ENCODE measurements around the gene HAGHL. TPM values are rescaled to one million over a fixed set of nuclear protein-coding genes. Genes with fewer than 3 reads are reported as not detected.

HAGHL gene
- total and polyA plus RNA-seq, 4 donors: 0.25 to 1.1 (median 0.49) TPM

DNA sequence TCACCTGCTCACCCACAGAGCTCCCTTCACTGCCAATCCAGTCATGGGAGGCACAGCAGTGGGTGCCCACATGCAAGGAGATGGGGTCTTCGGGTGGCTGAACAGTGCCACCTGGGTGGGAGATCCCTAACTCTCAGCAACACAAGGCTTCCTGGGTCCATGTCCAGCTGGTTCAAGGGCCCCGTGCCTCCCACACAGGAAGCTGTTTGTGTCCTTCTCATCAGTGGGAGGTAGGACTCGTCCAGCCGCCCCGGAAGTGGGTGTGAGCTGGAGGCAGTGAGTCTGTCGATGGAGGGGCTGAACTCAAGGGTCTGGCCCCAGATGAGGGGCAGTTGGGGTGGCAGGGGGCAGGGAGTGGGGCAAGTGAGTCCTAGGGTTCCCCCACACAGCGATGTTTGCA is 22.9 kb upstream of the HAGHL start:
- Histone ChIP-seq H3K36me3 (ENCODE audit: control insufficient read depth in 4 of 4, insufficient read depth in 3 of 4, low read depth in 1 of 4, low read length in 3 of 4) (no peaks in the 10 kb centered on the region), H3K27me3 (ENCODE audit: control insufficient read depth in 4 of 4, insufficient read depth in 4 of 4, low read length in 3 of 4) (peaks cover 3 to 21% (median 12%) of the 10 kb centered on the region in 4 donors), H3K9ac (ENCODE audit: low read depth in 1 of 2, low read length in 2 of 2) (no peak overlapping the region), H3K27ac (ENCODE audit: low read depth in 1 of 2, low read length in 2 of 2) (no peak overlapping the region), H3K4me3 (ENCODE audit: low read depth in 1 of 3, low read length in 3 of 3) (no peak overlapping the region), H3K9me3 (ENCODE audit: control insufficient read depth in 4 of 4, low read length in 3 of 4) (no peaks in the 10 kb centered on the region), H3K4me1 (ENCODE audit: control insufficient read depth in 4 of 4, insufficient read depth in 4 of 4, low read length in 3 of 4) (peaks cover 0 to 3% (median 0%) of the 10 kb centered on the region in 4 donors)
- DNase-seq (ENCODE audit: low spot score): no peak
- no peak for TF ChIP-seq FOXA2 (IDR thresholded peaks at IDR 0.05)
- no peak for TF ChIP-seq RAD21 (IDR thresholded peaks at IDR 0.05)
- TF ChIP-seq EGR1 (IDR thresholded peaks at IDR 0.05; ENCODE audit: low read depth in 2 of 2): no peak
- no peak for TF ChIP-seq TAF1 (conservative IDR thresholded peaks at IDR 0.05)
- no peak for TF ChIP-seq SP1 (IDR thresholded peaks at IDR 0.05)
- no peak for TF ChIP-seq HNF4A (conservative IDR thresholded peaks at IDR 0.05)
- TF ChIP-seq HNF4G (IDR thresholded peaks at IDR 0.05): no peak
- no peak for TF ChIP-seq YY1 (IDR thresholded peaks at IDR 0.05)
- TF ChIP-seq, protein P1, sequence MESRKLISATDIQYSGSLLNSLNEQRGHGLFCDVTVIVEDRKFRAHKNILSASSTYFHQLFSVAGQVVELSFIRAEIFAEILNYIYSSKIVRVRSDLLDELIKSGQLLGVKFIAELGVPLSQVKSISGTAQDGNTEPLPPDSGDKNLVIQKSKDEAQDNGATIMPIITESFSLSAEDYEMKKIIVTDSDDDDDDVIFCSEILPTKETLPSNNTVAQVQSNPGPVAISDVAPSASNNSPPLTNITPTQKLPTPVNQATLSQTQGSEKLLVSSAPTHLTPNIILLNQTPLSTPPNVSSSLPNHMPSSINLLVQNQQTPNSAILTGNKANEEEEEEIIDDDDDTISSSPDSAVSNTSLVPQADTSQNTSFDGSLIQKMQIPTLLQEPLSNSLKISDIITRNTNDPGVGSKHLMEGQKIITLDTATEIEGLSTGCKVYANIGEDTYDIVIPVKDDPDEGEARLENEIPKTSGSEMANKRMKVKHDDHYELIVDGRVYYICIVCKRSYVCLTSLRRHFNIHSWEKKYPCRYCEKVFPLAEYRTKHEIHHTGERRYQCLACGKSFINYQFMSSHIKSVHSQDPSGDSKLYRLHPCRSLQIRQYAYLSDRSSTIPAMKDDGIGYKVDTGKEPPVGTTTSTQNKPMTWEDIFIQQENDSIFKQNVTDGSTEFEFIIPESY (IDR thresholded peaks at IDR 0.05): no peak
- TF ChIP-seq JUND (IDR thresholded peaks at IDR 0.05): no peak
- no peak for TF ChIP-seq RXRA (IDR thresholded peaks at IDR 0.05)
- 67% methylated on average over 7 of the region's 7 CpGs for WGBS

DNA sequence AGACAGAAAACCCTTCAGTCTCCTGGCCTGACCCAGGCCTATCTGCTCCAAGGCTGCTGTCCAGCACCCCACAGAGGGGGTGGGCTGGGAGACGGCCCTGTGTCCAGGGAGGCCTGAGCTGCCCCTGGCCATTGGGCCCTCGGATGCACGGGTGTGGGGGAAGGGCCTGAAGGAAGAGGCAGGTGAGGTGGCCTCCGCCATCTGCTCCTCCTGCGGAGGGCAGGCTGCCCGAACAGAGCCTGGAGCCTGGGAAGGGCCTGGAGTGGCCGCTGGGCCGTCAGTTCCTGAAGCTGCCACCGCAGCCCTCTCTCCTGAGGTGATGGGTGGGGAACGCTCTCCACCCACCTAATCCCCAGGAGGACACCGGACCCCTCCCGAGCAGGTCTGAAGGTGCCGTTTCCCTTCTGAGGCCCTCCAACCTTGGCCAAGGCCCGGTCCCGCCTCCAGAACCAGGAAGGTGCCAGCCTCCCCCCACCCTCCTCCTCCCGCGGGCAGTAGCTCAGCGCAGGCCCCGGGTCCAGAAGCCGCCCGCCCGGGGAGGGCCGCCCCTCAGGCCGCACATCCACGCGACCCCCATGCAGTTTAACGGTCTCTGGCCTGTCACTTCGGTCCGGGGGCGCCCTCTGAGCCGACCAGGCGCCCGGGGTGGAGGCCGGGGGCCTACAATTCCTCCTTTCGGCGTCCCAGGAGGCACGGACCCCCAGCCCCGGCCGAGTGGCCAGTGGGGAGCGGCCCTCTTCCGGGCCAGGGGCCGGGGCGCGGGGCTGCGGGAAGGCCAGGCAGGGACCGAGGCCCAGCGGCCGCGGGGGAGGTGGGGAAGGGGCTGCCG is 22.1 kb upstream of the HAGHL start:
- TF ChIP-seq, protein P2, sequence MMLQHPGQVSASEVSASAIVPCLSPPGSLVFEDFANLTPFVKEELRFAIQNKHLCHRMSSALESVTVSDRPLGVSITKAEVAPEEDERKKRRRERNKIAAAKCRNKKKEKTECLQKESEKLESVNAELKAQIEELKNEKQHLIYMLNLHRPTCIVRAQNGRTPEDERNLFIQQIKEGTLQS (IDR thresholded peaks at IDR 0.05): no peak
- TF ChIP-seq, protein P1 (IDR thresholded peaks at IDR 0.05): no peak
- TF ChIP-seq, protein P3, sequence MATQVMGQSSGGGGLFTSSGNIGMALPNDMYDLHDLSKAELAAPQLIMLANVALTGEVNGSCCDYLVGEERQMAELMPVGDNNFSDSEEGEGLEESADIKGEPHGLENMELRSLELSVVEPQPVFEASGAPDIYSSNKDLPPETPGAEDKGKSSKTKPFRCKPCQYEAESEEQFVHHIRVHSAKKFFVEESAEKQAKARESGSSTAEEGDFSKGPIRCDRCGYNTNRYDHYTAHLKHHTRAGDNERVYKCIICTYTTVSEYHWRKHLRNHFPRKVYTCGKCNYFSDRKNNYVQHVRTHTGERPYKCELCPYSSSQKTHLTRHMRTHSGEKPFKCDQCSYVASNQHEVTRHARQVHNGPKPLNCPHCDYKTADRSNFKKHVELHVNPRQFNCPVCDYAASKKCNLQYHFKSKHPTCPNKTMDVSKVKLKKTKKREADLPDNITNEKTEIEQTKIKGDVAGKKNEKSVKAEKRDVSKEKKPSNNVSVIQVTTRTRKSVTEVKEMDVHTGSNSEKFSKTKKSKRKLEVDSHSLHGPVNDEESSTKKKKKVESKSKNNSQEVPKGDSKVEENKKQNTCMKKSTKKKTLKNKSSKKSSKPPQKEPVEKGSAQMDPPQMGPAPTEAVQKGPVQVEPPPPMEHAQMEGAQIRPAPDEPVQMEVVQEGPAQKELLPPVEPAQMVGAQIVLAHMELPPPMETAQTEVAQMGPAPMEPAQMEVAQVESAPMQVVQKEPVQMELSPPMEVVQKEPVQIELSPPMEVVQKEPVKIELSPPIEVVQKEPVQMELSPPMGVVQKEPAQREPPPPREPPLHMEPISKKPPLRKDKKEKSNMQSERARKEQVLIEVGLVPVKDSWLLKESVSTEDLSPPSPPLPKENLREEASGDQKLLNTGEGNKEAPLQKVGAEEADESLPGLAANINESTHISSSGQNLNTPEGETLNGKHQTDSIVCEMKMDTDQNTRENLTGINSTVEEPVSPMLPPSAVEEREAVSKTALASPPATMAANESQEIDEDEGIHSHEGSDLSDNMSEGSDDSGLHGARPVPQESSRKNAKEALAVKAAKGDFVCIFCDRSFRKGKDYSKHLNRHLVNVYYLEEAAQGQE (IDR thresholded peaks at IDR 0.05): no peak
- TF ChIP-seq, protein P4, sequence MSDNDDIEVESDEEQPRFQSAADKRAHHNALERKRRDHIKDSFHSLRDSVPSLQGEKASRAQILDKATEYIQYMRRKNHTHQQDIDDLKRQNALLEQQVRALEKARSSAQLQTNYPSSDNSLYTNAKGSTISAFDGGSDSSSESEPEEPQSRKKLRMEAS (IDR thresholded peaks at IDR 0.05): no peak
- TF ChIP-seq FOXA2 (IDR thresholded peaks at IDR 0.05): no peak
- TF ChIP-seq YY1 (IDR thresholded peaks at IDR 0.05): no peak
- TF ChIP-seq HNF4A (conservative IDR thresholded peaks at IDR 0.05): no peak
- TF ChIP-seq GABPA (IDR thresholded peaks at IDR 0.05 in 1 of 2, conservative IDR thresholded peaks at IDR 0.05 in 1 of 2): no peak
- TF ChIP-seq JUND (IDR thresholded peaks at IDR 0.05): no peak
- TF ChIP-seq EGR1 (IDR thresholded peaks at IDR 0.05; ENCODE audit: low read depth in 2 of 2): no peak
- no peak for TF ChIP-seq NR2F2 (IDR thresholded peaks at IDR 0.05)
- TF ChIP-seq SP1 (IDR thresholded peaks at IDR 0.05): no peak
- TF ChIP-seq, protein P5, sequence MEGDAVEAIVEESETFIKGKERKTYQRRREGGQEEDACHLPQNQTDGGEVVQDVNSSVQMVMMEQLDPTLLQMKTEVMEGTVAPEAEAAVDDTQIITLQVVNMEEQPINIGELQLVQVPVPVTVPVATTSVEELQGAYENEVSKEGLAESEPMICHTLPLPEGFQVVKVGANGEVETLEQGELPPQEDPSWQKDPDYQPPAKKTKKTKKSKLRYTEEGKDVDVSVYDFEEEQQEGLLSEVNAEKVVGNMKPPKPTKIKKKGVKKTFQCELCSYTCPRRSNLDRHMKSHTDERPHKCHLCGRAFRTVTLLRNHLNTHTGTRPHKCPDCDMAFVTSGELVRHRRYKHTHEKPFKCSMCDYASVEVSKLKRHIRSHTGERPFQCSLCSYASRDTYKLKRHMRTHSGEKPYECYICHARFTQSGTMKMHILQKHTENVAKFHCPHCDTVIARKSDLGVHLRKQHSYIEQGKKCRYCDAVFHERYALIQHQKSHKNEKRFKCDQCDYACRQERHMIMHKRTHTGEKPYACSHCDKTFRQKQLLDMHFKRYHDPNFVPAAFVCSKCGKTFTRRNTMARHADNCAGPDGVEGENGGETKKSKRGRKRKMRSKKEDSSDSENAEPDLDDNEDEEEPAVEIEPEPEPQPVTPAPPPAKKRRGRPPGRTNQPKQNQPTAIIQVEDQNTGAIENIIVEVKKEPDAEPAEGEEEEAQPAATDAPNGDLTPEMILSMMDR (IDR thresholded peaks at IDR 0.05; ENCODE audit: low read depth, low read length, missing input control): no peak
- TF ChIP-seq HNF4G (IDR thresholded peaks at IDR 0.05): no peak
- no peak for TF ChIP-seq RXRA (IDR thresholded peaks at IDR 0.05)
- no peak for TF ChIP-seq RAD21 (IDR thresholded peaks at IDR 0.05)
- no peak for TF ChIP-seq TAF1 (conservative IDR thresholded peaks at IDR 0.05)
- no peak for TF ChIP-seq FOXA1 (IDR thresholded peaks at IDR 0.05)
- no peak for DNase-seq (ENCODE audit: low spot score)
- no peak overlapping the region for H3K4me3 ChIP-seq (ENCODE audit: low read depth in 1 of 3, low read length in 3 of 3)

More for the DNA sequence above, 22.1 kb upstream of the HAGHL start:
- no peaks in the 10 kb centered on the region for H3K36me3 ChIP-seq (ENCODE audit: control insufficient read depth in 4 of 4, insufficient read depth in 3 of 4, low read depth in 1 of 4, low read length in 3 of 4)
- no peak overlapping the region for H3K27ac ChIP-seq (ENCODE audit: low read depth in 1 of 2, low read length in 2 of 2)
- H3K4me1 ChIP-seq (ENCODE audit: control insufficient read depth in 4 of 4, insufficient read depth in 4 of 4, low read length in 3 of 4): peaks cover 0 to 3% (median 0%) of the 10 kb centered on the region in 4 donors
- H3K9ac ChIP-seq (ENCODE audit: low read depth in 1 of 2, low read length in 2 of 2): no peak overlapping the region
- WGBS: 15% methylated on average over 50 of the region's 50 CpGs
- H3K9me3 ChIP-seq (ENCODE audit: control insufficient read depth in 4 of 4, low read length in 3 of 4): no peaks in the 10 kb centered on the region
- H3K27me3 ChIP-seq (ENCODE audit: control insufficient read depth in 4 of 4, insufficient read depth in 4 of 4, low read length in 3 of 4): peaks cover 4 to 21% (median 12%) of the 10 kb centered on the region in 4 donors

Data from liver (tissue), 9 donors.